H9 (cell line): ENCODE data around the gene DYTN. TPM values are rescaled to one million over a fixed set of nuclear protein-coding genes. Genes with fewer than 3 reads are reported as not detected.

Source experiments
- DNase-seq: peaks from one replicate; pipeline ENCODE4 v3.0.0-alpha.2; 2017
- H2AFZ ChIP-seq: one replicate; pipeline ENCODE4 v1.6.1; 2013; ENCODE audit warnings: mild to moderate bottlenecking, low read length, control low read depth, moderate library complexity
- H2AK5ac ChIP-seq: 2 replicates; pipeline ENCODE4 v1.6.1; 2013; ENCODE audit warnings: low read length, control low read depth, mixed read lengths; ENCODE audit not compliant: insufficient read length
- H2BK120ac ChIP-seq: one replicate; pipeline ENCODE4 v1.6.1; 2013; ENCODE audit warnings: low read depth, mild to moderate bottlenecking, low read length, control low read depth, inconsistent platforms; ENCODE audit not compliant: poor library complexity, severe bottlenecking
- H2BK12ac ChIP-seq: 2 replicates; pipeline ENCODE4 v1.6.1; 2013; ENCODE audit warnings: low read length, control low read depth, mixed read lengths, low read depth; ENCODE audit not compliant: insufficient read length
- H2BK15ac ChIP-seq: 2 replicates; pipeline ENCODE4 v1.6.1; 2013; ENCODE audit warnings: low read depth, low read length, control low read depth
- H2BK20ac ChIP-seq: one replicate; pipeline ENCODE4 v1.6.1; 2013; ENCODE audit warnings: low read depth, mild to moderate bottlenecking, low read length, control low read depth, inconsistent platforms; ENCODE audit not compliant: poor library complexity, severe bottlenecking
- H2BK5ac ChIP-seq: 2 replicates; pipeline ENCODE4 v1.6.1; 2013; ENCODE audit warnings: low read length, control low read depth, mixed read lengths; ENCODE audit not compliant: insufficient read length
- H3K14ac ChIP-seq: 2 replicates; pipeline ENCODE4 v1.6.1; 2013; ENCODE audit warnings: low read length, control low read depth; ENCODE audit not compliant: insufficient read depth
- H3K18ac ChIP-seq: 2 replicates; pipeline ENCODE4 v1.6.1; 2013; ENCODE audit warnings: low read depth, mild to moderate bottlenecking, mixed read lengths, low read length, control low read depth; ENCODE audit not compliant: insufficient read length
- H3K23ac ChIP-seq: 2 replicates; pipeline ENCODE4 v1.6.1; 2013; ENCODE audit warnings: low read length, control low read depth, mixed read lengths, low read depth; ENCODE audit not compliant: insufficient read length
- H3K23me2 ChIP-seq: 2 replicates; pipeline ENCODE4 v1.6.1; 2013; ENCODE audit warnings: low read depth, mild to moderate bottlenecking, mixed read lengths, low read length, control low read depth; ENCODE audit not compliant: insufficient read length, poor library complexity, severe bottlenecking
- H3K27ac ChIP-seq: 2 replicates; pipeline ENCODE4 v1.5.1; 2013; ENCODE audit warnings: low read length, control low read depth, mixed read lengths, low read depth; ENCODE audit not compliant: insufficient read length
- H3K27me3 ChIP-seq: 2 replicates; pipeline ENCODE4 v1.6.1; 2013; ENCODE audit warnings: low read length, control low read depth, inconsistent platforms; ENCODE audit not compliant: insufficient read depth
- H3K4ac ChIP-seq: 2 replicates; pipeline ENCODE4 v1.6.1; 2013; ENCODE audit warnings: low read depth, mild to moderate bottlenecking, control low read depth, inconsistent platforms, low read length, moderate library complexity
- H3K4me1 ChIP-seq: 2 replicates; pipeline ENCODE4 v1.6.1; 2013; ENCODE audit warnings: low read length, control low read depth, inconsistent platforms; ENCODE audit not compliant: insufficient read depth
- H3K4me2 ChIP-seq: 2 replicates; pipeline ENCODE4 v1.6.1; 2013; ENCODE audit warnings: low read length, control low read depth, mixed read lengths; ENCODE audit not compliant: insufficient read length, insufficient read depth
- H3K56ac ChIP-seq: 2 replicates; pipeline ENCODE4 v1.6.1; 2013; ENCODE audit warnings: low read depth, mild to moderate bottlenecking, mixed read lengths, low read length, control low read depth; ENCODE audit not compliant: insufficient read length
- H3K79me1 ChIP-seq: 2 replicates; pipeline ENCODE4 v1.6.1; 2013; ENCODE audit warnings: low read depth, mild to moderate bottlenecking, moderate library complexity, low read length, control low read depth, inconsistent platforms; ENCODE audit not compliant: insufficient read depth, poor library complexity, severe bottlenecking
- H3K79me2 ChIP-seq: 2 replicates; pipeline ENCODE4 v1.6.1; 2013; ENCODE audit warnings: low read length, control low read depth, inconsistent platforms; ENCODE audit not compliant: insufficient read depth
- H3K9ac ChIP-seq: 2 replicates; pipeline ENCODE4 v1.6.1; 2013; ENCODE audit warnings: low read length, control low read depth, mixed read lengths; ENCODE audit not compliant: insufficient read length; ENCODE audit errors: extremely low read depth
- H3K9me3 ChIP-seq: one replicate; pipeline ENCODE4 v1.6.1; 2013; ENCODE audit warnings: low read depth, low read length, inconsistent platforms; ENCODE audit not compliant: control insufficient read depth
- H3T11ph ChIP-seq: one replicate; pipeline ENCODE4 v1.6.1; 2013; ENCODE audit warnings: mild to moderate bottlenecking, low read length, control low read depth, inconsistent platforms
- H4K20me1 ChIP-seq: one replicate; pipeline ENCODE4 v1.6.1; 2013; ENCODE audit not compliant: control insufficient read depth, insufficient read length, insufficient read depth
- H4K5ac ChIP-seq: 2 replicates; pipeline ENCODE4 v1.6.1; 2013; ENCODE audit warnings: low read depth, mild to moderate bottlenecking, mixed read lengths, low read length, control low read depth; ENCODE audit not compliant: insufficient read length
- H4K8ac ChIP-seq: replicated peaks from 2 replicates; pipeline ENCODE4 v1.6.1; 2013; ENCODE audit warnings: low read length, control low read depth, mixed read lengths, low read depth; ENCODE audit not compliant: insufficient read length
- H4K91ac ChIP-seq: 2 replicates; pipeline ENCODE4 v1.6.1; 2013; ENCODE audit warnings: low read depth, mild to moderate bottlenecking, moderate library complexity, mixed read lengths, low read length, control low read depth; ENCODE audit not compliant: insufficient read length
- H3K27ac Mint-ChIP-seq, 3 experiments: 2 replicates in 2 of 3; 3 replicates in 1 of 3; pipeline ENCODE4 v1.8.0; 2020 to 2021; ENCODE audit warnings: mixed read lengths in 3 of 3, mild to moderate bottlenecking in 1 of 3, moderate library complexity in 1 of 3
- H3K27me3 Mint-ChIP-seq: 2 replicates; pipeline ENCODE4 v1.8.0; 2021; ENCODE audit warnings: low read depth, mild to moderate bottlenecking, moderate library complexity, mixed read lengths
- H3K36me3 Mint-ChIP-seq, 3 experiments: 2 replicates in 2 of 3; 3 replicates in 1 of 3; pipeline ENCODE4 v1.8.0; 2020 to 2021; ENCODE audit warnings: low read depth in 3 of 3, mixed read lengths in 3 of 3; ENCODE audit not compliant: insufficient read depth in 1 of 3
- H3K4me1 Mint-ChIP-seq, 2 experiments: 2 replicates each; pipeline ENCODE4 v1.8.0; 2020; ENCODE audit warnings: mixed read lengths in 2 of 2
- H3K4me3 Mint-ChIP-seq, 2 experiments: 2 replicates in 1 of 2; 3 replicates in 1 of 2; pipeline ENCODE4 v1.8.0; 2020 to 2021; ENCODE audit warnings: mild to moderate bottlenecking in 2 of 2, mixed read lengths in 2 of 2, moderate library complexity in 1 of 2
- H3K9me3 Mint-ChIP-seq, 2 experiments: 2 replicates in 1 of 2; 3 replicates in 1 of 2; pipeline ENCODE4 v1.8.0; 2020; ENCODE audit warnings: mild to moderate bottlenecking in 2 of 2, mixed read lengths in 2 of 2, moderate library complexity in 1 of 2
- WGBS: extraction: QIAGEN DNeasy Blood & Tissue Kit; methylation state at CpG from one replicate; pipeline ENCODE4 v1.1.7; 2013; ENCODE audit warnings: missing lambda C conversion rate, low lambda C conversion rate, mixed read lengths; ENCODE audit not compliant: insufficient read length; ENCODE audit errors: extremely low coverage; 5-methylcytosine and 5-hydroxymethylcytosine counted together
- long read RNA-seq: library from polyadenylated mRNA; unstranded; transcript quantifications from one replicate; pipeline ENCODE4 v2.0.0, GENCODE V29; 2020
- total RNA-seq: library from RNA; stranded (reverse); gene quantifications from 2 replicates; pipeline ENCODE4 v1.2.1, GENCODE V29; 2021
- TF ChIP-seq, protein P1 (sequence below): fragments of 200-600 bp; sonication (generic); conservative IDR thresholded peaks from 3 replicates; pipeline ENCODE4 v1.8.0; 2021; ENCODE audit warnings: antibody characterized with exemption, mild to moderate bottlenecking

Gene DYTN, protein sequence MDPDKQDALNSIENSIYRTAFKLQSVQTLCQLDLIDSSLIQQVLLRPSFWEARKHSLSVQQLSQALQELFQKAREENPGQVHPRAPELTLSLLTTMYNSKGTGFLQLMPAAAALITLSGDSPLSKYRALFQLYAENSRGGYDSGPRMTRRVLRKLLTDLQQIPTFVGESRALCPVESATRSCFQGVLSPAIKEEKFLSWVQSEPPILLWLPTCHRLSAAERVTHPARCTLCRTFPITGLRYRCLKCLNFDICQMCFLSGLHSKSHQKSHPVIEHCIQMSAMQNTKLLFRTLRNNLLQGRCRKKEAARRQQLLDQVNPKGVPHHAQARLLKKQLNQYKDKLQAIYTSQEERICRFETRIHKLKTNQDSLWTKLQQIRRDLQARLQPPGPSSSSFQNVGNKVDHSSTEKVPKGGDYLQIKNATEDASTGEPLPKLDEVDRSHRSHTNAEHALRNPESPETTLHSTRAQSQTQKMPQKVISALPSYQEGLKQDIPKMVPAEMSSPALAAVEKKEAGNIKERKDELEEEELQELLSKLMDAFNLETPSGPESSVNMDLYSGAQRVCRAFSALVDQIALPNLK
- not detected in 2 replicates for total RNA-seq
- long read RNA-seq: 0 reads

- no peak within 1 kb of the TSS for H2AK5ac ChIP-seq
- no peak within 1 kb of the TSS for H2BK5ac ChIP-seq
- H3K56ac ChIP-seq: no peak within 1 kb of the TSS
- no peaks in the 10 kb centered on the region for H3K23me2 ChIP-seq
- peaks cover 44% of the 10 kb centered on the region for H3K27me3 Mint-ChIP-seq
- no peak within 1 kb of the TSS for H2BK120ac ChIP-seq
- H4K8ac ChIP-seq: no peak within 1 kb of the TSS
- H3K4me3 Mint-ChIP-seq: no peak within 1 kb of the TSS
- H3K9me3 Mint-ChIP-seq: peaks cover 4 to 10% of the 10 kb centered on the region in 2 experiments; a peak in 4 of 5 replicates
- peaks cover 13% of the 10 kb centered on the region in 2 experiments for H3K4me1 Mint-ChIP-seq
- H3K79me2 ChIP-seq: no peaks in the 10 kb centered on the region
- no peak within 1 kb of the TSS for H4K5ac ChIP-seq
- H2AFZ ChIP-seq: no peak within 1 kb of the TSS
- H3K4ac ChIP-seq: no peak within 1 kb of the TSS
- H3K9me3 ChIP-seq: no peaks in the 10 kb centered on the region
- H3K27me3 ChIP-seq: no peaks in the 10 kb centered on the region; the same call in 1 of the 2 replicates
- no peaks in the 10 kb centered on the region for H4K20me1 ChIP-seq
- H3K14ac ChIP-seq: no peak within 1 kb of the TSS
- no peak for DNase-seq
- peaks cover 6% of the 10 kb centered on the region; the same call in 1 of the 2 replicates for H3K4me1 ChIP-seq
- H2BK20ac ChIP-seq: no peak within 1 kb of the TSS
- H3K9ac ChIP-seq: no peak within 1 kb of the TSS
- H3K4me2 ChIP-seq: no peak within 1 kb of the TSS
- no peak within 1 kb of the TSS for H3K27ac ChIP-seq
- H2BK12ac ChIP-seq: no peak within 1 kb of the TSS
- H4K91ac ChIP-seq: no peak within 1 kb of the TSS
- TF ChIP-seq, protein P1, sequence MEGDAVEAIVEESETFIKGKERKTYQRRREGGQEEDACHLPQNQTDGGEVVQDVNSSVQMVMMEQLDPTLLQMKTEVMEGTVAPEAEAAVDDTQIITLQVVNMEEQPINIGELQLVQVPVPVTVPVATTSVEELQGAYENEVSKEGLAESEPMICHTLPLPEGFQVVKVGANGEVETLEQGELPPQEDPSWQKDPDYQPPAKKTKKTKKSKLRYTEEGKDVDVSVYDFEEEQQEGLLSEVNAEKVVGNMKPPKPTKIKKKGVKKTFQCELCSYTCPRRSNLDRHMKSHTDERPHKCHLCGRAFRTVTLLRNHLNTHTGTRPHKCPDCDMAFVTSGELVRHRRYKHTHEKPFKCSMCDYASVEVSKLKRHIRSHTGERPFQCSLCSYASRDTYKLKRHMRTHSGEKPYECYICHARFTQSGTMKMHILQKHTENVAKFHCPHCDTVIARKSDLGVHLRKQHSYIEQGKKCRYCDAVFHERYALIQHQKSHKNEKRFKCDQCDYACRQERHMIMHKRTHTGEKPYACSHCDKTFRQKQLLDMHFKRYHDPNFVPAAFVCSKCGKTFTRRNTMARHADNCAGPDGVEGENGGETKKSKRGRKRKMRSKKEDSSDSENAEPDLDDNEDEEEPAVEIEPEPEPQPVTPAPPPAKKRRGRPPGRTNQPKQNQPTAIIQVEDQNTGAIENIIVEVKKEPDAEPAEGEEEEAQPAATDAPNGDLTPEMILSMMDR: no peak
- H3K36me3 Mint-ChIP-seq: peaks cover 0 to 5% (median 4%) of the 10 kb centered on the region in 3 experiments; a peak in 5 of 7 replicates
- no peak within 1 kb of the TSS for H3K23ac ChIP-seq
- WGBS: no CpG with 5 or more reads among the region's 1 CpG
- no peak within 1 kb of the TSS for H3T11ph ChIP-seq
- H2BK15ac ChIP-seq: no peak within 1 kb of the TSS
- no peaks in the 10 kb centered on the region for H3K79me1 ChIP-seq
- no peak within 1 kb of the TSS for H3K18ac ChIP-seq
- no peak within 1 kb of the TSS for H3K27ac Mint-ChIP-seq
These were observed at the start of gene DYTN for GRCh38 chr2:206718296-206718695. Gene DYTN, minus strand, starts transcription at chr2:206718396. Its CDS starts 117 bp downstream, at chr2:206718279.
